HUES6 (cell line): ENCODE measurements around the gene ZNF581.

ENCODE experiments used
- H3K27ac ChIP-seq: 2 replicates; pipeline ENCODE4 v1.7.0; 2013; ENCODE audit warnings: low read depth, mild to moderate bottlenecking, low read length, inconsistent platforms
- H3K27me3 ChIP-seq: 2 replicates; pipeline ENCODE4 v1.6.1; 2013; ENCODE audit warnings: low read length; ENCODE audit not compliant: control insufficient read depth, insufficient read depth
- H3K36me3 ChIP-seq: 2 replicates; pipeline ENCODE4 v1.6.1; 2013; ENCODE audit warnings: low read length; ENCODE audit not compliant: control insufficient read depth, insufficient read depth
- H3K4me1 ChIP-seq: 2 replicates; pipeline ENCODE4 v1.6.1; 2013; ENCODE audit warnings: low read length; ENCODE audit not compliant: control insufficient read depth, insufficient read depth
- H3K4me3 ChIP-seq: 2 replicates; pipeline ENCODE4 v1.5.1; 2013; ENCODE audit warnings: low read depth, low read length
- H3K9ac ChIP-seq: one replicate; pipeline ENCODE4 v1.6.1; 2013; ENCODE audit warnings: mild to moderate bottlenecking, low read length
- H3K9me3 ChIP-seq: 2 replicates; pipeline ENCODE4 v1.6.1; 2013; ENCODE audit warnings: low read depth, low read length; ENCODE audit not compliant: control insufficient read depth, insufficient read depth

Gene ZNF581

GRCh38 chr19:55621205-55621672, 22.2 kb upstream of the ZNF581 start:
- H3K4me3 ChIP-seq = no peak overlapping the region
- H3K27ac ChIP-seq = no peak overlapping the region
- no peaks in the 10 kb centered on the region for H3K27me3 ChIP-seq
- no peak overlapping the region for H3K9ac ChIP-seq
- no peaks in the 10 kb centered on the region; the same call in 1 of the 2 replicates for H3K4me1 ChIP-seq
- H3K36me3 ChIP-seq = peaks cover 28% of the 10 kb centered on the region
- H3K9me3 ChIP-seq = no peaks in the 10 kb centered on the region

GRCh38 chr19:55621673-55622231, 21.7 kb upstream of the ZNF581 start:
- Histone ChIP-seq H3K27me3 (no peaks in the 10 kb centered on the region), H3K9ac (no peak overlapping the region), H3K9me3 (no peaks in the 10 kb centered on the region), H3K4me3 (no peak overlapping the region), H3K36me3 (peaks cover 25% of the 10 kb centered on the region), H3K27ac (no peak overlapping the region), H3K4me1 (no peaks in the 10 kb centered on the region; the same call in 1 of the 2 replicates)

GRCh38 chr19:55622242-55622969, 21.0 kb upstream of the ZNF581 start:
- Histone ChIP-seq H3K27ac (no peak overlapping the region), H3K9me3 (no peaks in the 10 kb centered on the region), H3K27me3 (no peaks in the 10 kb centered on the region), H3K4me1 (no peaks in the 10 kb centered on the region; the same call in 1 of the 2 replicates), H3K4me3 (no peak overlapping the region), H3K9ac (no peak overlapping the region), H3K36me3 (peaks cover 20% of the 10 kb centered on the region)

- Histone ChIP-seq H3K4me3 (no peak overlapping the region), H3K36me3 (peaks cover 17% of the 10 kb centered on the region), H3K9ac (no peak overlapping the region), H3K27me3 (no peaks in the 10 kb centered on the region), H3K4me1 (no peaks in the 10 kb centered on the region; the same call in 1 of the 2 replicates), H3K9me3 (no peaks in the 10 kb centered on the region), H3K27ac (no peak overlapping the region)
These were observed 20.3 kb upstream of the ZNF581 start for GRCh38 chr19:55623130-55623529.

GRCh38 chr19:55623561-55623960, 19.9 kb upstream of the ZNF581 start:
- no peaks in the 10 kb centered on the region for H3K27me3 ChIP-seq
- H3K36me3 ChIP-seq = peaks cover 17% of the 10 kb centered on the region
- peak overlapping the region; percentile 53 for H3K4me3 ChIP-seq
- H3K4me1 ChIP-seq = no peaks in the 10 kb centered on the region; the same call in 1 of the 2 replicates
- H3K27ac ChIP-seq = no peak overlapping the region
- H3K9me3 ChIP-seq = no peaks in the 10 kb centered on the region
- H3K9ac ChIP-seq = no peak overlapping the region

GRCh38 chr19:55624109-55625003, 19.1 kb upstream of the ZNF581 start, which contains the start of gene ZNF784:
TSS of gene ZNF784 (minus strand) at chr19:55624566. CDS start at chr19:55624561, 5 bp downstream.
- Histone ChIP-seq H3K27ac (0 out of 2 replicates have a peak within 1 kb of the TSS, but pooled peaks have one; percentile 48), H3K9ac (peak within 1 kb of the TSS; percentile 57), H3K4me1 (no peaks in the 10 kb centered on the region; the same call in 1 of the 2 replicates), H3K27me3 (no peaks in the 10 kb centered on the region), H3K36me3 (peaks cover 17% of the 10 kb centered on the region), H3K9me3 (no peaks in the 10 kb centered on the region), H3K4me3 (peak within 1 kb of the TSS; percentile 61)

GRCh38 chr19:55625004-55625326, 18.5 kb upstream of the ZNF581 start:
- peaks cover 17% of the 10 kb centered on the region for H3K36me3 ChIP-seq

GRCh38 chr19:55626350-55626749, 17.1 kb upstream of the ZNF581 start:
- Histone ChIP-seq H3K9me3 (no peaks in the 10 kb centered on the region), H3K9ac (no peak overlapping the region), H3K36me3 (peaks cover 3% of the 10 kb centered on the region; the same call in 1 of the 2 replicates), H3K4me3 (no peak overlapping the region), H3K4me1 (no peaks in the 10 kb centered on the region; the same call in 1 of the 2 replicates), H3K27ac (no peak overlapping the region), H3K27me3 (no peaks in the 10 kb centered on the region)

More at GRCh38 chr19:55625004-55625326, 18.5 kb upstream of the ZNF581 start:
- no peak overlapping the region for H3K9ac ChIP-seq
- H3K27ac ChIP-seq = no peak overlapping the region
- H3K9me3 ChIP-seq = no peaks in the 10 kb centered on the region
- no peaks in the 10 kb centered on the region; the same call in 1 of the 2 replicates for H3K4me1 ChIP-seq
- no peaks in the 10 kb centered on the region for H3K27me3 ChIP-seq
- H3K4me3 ChIP-seq = peak overlapping the region; percentile 61

- H3K9ac ChIP-seq = no peak overlapping the region
- no peak overlapping the region for H3K4me3 ChIP-seq
- no peaks in the 10 kb centered on the region for H3K9me3 ChIP-seq
- no peaks in the 10 kb centered on the region for H3K36me3 ChIP-seq
- H3K27me3 ChIP-seq = no peaks in the 10 kb centered on the region
- H3K27ac ChIP-seq = no peak overlapping the region
- peaks cover 9% of the 10 kb centered on the region for H3K4me1 ChIP-seq
These were observed 11.0 kb upstream of the ZNF581 start for GRCh38 chr19:55632463-55632834.

GRCh38 chr19:55633861-55634260, 9.6 kb upstream of the ZNF581 start:
- H3K9me3 ChIP-seq = no peaks in the 10 kb centered on the region
- H3K27ac ChIP-seq = no peak overlapping the region
- no peak overlapping the region for H3K4me3 ChIP-seq
- no peak overlapping the region for H3K9ac ChIP-seq
- no peaks in the 10 kb centered on the region for H3K27me3 ChIP-seq
- H3K36me3 ChIP-seq = no peaks in the 10 kb centered on the region
- H3K4me1 ChIP-seq = peaks cover 9% of the 10 kb centered on the region
